C4-2B (cell line): Measurements from ENCODE around the gene CSPG4.

Experiments
- CTCF ChIP-seq: fragments of 450-650 bp; conservative IDR thresholded peaks from 2 replicates; pipeline ENCODE4 v1.5.1; 2017; ENCODE audit warnings: mild to moderate bottlenecking
- ZFX ChIP-seq: fragments of 450-650 bp; IDR thresholded peaks from 2 replicates; pipeline ENCODE4 v1.6.1; 2017

GRCh38 chr15:75647370-75648155 is 65.1 kb downstream of the CSPG4 start, which contains the start of gene SNX33:
- no peak; the same call in 1 of the 2 replicates for TF ChIP-seq CTCF
- 0 out of 2 replicates have a peak, but pooled peaks have one; percentile 5 for TF ChIP-seq ZFX
